Thyroid gland (tissue), 4 donors: Measurements from ENCODE around the gene TSFM.

ENCODE experiments used
- POLR2A ChIP-seq, 2 donors: fragments of 450-650 bp; IDR thresholded peaks; one replicate each; pipeline ENCODE4 v1.6.1; 2017; ENCODE audit warnings: antibody characterized with exemption in 2 of 2, mild to moderate bottlenecking in 2 of 2, moderate library complexity in 1 of 2
- TF ChIP-seq, protein P1 (sequence below), 6 experiments: fragments of 200-600 bp in 3 of 6; fragments of 450-650 bp in 3 of 6; sonication (generic) in 3 of 6; IDR thresholded peaks; one replicate each; pipeline ENCODE4 v1.5.1; 2016 to 2019; ENCODE audit warnings: antibody characterized with exemption in 6 of 6, mild to moderate bottlenecking in 2 of 6, inconsistent platforms in 1 of 6, moderate library complexity in 1 of 6

DNA sequence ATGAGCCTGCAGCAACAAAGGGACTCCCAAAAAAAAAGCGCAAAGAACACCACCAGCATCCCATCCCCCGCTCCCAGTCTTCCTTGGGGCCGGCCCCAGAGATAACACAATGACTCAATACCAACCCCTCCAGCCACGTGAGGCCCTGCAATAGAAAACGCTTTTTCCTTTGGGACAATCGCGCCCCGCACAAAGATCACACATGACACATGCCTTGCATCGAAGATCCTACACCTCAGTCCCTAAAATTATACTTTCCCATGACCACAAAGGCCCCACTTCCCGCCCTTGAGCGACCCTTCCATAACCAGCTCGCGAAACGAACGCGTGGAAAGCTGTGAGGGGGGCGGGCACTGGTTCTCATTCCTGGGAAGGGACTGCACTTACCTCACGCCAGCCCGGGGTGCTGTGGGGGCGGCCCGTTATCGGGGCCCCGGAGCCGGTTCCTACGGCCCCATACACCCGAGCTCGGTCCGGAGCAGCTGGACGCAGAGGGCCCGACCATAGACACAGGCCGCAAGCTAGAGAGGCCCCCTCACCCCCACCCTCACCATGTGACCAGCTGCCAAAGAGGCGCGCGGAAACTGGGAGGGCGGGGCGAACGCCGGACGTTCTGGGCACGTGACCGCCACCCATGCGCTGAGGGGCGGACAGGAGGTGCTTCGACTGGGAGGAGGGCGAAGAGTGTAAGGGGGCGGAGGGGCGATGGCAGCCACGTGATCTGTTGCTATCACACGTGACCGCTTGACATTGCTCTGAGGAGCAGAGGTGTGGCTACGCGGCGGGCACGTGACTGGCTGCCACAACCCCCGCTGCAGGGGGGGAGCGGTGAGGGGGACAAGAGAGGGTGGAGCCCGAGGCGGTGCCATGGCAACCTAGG is 30.6 kb upstream of the TSFM start, which contains the start of gene CDK4:
- TF ChIP-seq, protein P1, sequence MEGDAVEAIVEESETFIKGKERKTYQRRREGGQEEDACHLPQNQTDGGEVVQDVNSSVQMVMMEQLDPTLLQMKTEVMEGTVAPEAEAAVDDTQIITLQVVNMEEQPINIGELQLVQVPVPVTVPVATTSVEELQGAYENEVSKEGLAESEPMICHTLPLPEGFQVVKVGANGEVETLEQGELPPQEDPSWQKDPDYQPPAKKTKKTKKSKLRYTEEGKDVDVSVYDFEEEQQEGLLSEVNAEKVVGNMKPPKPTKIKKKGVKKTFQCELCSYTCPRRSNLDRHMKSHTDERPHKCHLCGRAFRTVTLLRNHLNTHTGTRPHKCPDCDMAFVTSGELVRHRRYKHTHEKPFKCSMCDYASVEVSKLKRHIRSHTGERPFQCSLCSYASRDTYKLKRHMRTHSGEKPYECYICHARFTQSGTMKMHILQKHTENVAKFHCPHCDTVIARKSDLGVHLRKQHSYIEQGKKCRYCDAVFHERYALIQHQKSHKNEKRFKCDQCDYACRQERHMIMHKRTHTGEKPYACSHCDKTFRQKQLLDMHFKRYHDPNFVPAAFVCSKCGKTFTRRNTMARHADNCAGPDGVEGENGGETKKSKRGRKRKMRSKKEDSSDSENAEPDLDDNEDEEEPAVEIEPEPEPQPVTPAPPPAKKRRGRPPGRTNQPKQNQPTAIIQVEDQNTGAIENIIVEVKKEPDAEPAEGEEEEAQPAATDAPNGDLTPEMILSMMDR (IDR thresholded peaks at IDR 0.05), result peak in 1 of 6 experiments; percentile 21
- TF ChIP-seq POLR2A (IDR thresholded peaks at IDR 0.05), result peak; percentile 31 to 85
